NCI-H446 treated with DMSO at 0.1 percent for 48 hours (cell line): Measurements from ENCODE around the gene PLEK.
"Not testable (repeated sequence)": the region's sequence is repeated elsewhere in the genome, so short reads cannot be mapped to it uniquely, and the experiment has no call there.

Source experiments
- DNase-seq: peaks from one replicate; lab custom pipeline; 2025; lab: John Stamatoyannopoulos, UW

PLEK gene

GRCh38 chr2:68441994-68442322 lies 76.9 kb downstream of the PLEK start:
- no peak for DNase-seq

- DNase-seq: not testable (repeated sequence)
These were observed 81.3 kb downstream of the PLEK start for GRCh38 chr2:68446425-68446824.
